ENCODE results near the gene PLCB1.
"Not testable (repeated sequence)": the region's sequence is repeated elsewhere in the genome, so short reads cannot be mapped to it uniquely, and the experiment has no call there.

The PLCB1 gene

DNA sequence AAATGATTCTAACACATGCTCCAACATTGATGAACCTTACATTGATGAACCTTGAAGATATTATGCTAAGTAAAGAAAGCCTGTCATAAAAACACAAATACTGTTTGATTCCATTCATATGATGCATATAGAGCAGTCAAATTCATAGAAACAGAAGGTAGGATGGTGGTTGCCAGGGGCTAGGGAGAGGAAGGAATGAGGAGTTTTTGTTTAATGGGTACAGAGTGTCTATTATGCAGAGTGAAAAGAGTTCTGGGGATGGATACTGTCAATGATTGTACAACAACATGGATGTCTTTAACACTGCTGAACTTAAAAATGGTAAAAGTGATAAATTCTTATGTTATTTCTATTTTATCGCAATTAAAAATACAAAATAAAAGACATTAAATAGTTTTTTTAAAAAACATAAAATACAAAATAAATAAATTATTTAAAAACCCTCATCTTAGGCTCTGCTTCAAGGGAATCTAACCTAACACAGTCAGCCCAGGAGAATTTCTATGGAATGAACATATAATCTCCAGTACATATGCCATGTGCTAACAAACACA is 451.0 kb downstream of the PLCB1 start:
- DNase-seq (ENCODE audit: low spot score) = no peak
- TF ChIP-seq CTCF (IDR thresholded peaks at IDR 0.05; ENCODE audit: extremely low read depth, missing control alignments) = no peak

- no peak for DNase-seq (ENCODE audit: low spot score)
- TF ChIP-seq CTCF (IDR thresholded peaks at IDR 0.05; ENCODE audit: extremely low read depth, missing control alignments) = no peak
Measured at GRCh38 chr20:8583566-8584043, 451.5 kb downstream of the PLCB1 start.

DNA sequence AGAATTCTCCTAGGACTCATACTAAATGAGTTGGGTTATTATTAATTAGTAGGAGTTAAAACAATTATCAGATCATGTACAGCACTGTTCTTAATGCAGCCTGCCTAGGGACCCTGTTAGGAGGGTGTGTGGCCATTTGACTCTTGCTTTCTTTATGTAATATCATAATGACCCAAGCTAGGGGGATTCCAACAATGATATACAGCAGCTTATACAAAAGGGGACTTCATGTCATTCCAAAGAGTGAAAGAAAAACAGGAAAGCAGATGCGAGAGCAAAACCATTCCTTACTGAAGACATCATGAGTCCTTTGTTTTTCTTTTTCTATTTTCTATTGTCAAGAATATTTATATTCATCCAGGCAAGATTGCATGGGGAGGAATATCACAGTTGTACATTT is 455.2 kb downstream of the PLCB1 start:
- TF ChIP-seq CTCF (IDR thresholded peaks at IDR 0.05; ENCODE audit: extremely low read depth, missing control alignments) = no peak
- DNase-seq (ENCODE audit: low spot score) = no peak

GRCh38 chr20:8587810-8588209 is 455.7 kb downstream of the PLCB1 start:
- no peak for TF ChIP-seq CTCF (IDR thresholded peaks at IDR 0.05; ENCODE audit: extremely low read depth, missing control alignments)
- DNase-seq (ENCODE audit: low spot score) = no peak

- no peak for TF ChIP-seq CTCF (IDR thresholded peaks at IDR 0.05; ENCODE audit: extremely low read depth, missing control alignments)
- DNase-seq (ENCODE audit: low spot score) = no peak
Measured at GRCh38 chr20:8589956-8590355, 457.9 kb downstream of the PLCB1 start.

GRCh38 chr20:8600910-8601541 is 469.0 kb downstream of the PLCB1 start:
- DNase-seq (ENCODE audit: low spot score) = not testable (repeated sequence)

GRCh38 chr20:8601542-8601912 is 469.5 kb downstream of the PLCB1 start:
- DNase-seq (ENCODE audit: low spot score) = peak; percentile 38
- no peak for TF ChIP-seq CTCF (IDR thresholded peaks at IDR 0.05; ENCODE audit: extremely low read depth, missing control alignments)

All from GM20000 (cell line).